Bronchial epithelial cell (primary cell): ENCODE measurements around the gene CCNT1. TPM values are rescaled to one million over a fixed set of nuclear protein-coding genes. Genes with fewer than 3 reads are reported as not detected.
"Not testable (repeated sequence)": the region's sequence is repeated elsewhere in the genome, so short reads cannot be mapped to it uniquely, and the experiment has no call there.

Experiments
- DNase-seq: peaks from one replicate; pipeline ENCODE4 v3.0.0-alpha.2; 2010; ENCODE audit warnings: low read depth
- FAIRE-seq: peaks from 2 replicates; lab custom pipeline; 2011; peaks lifted over from hg19 to GRCh38; lab: Jason Lieb, UNC
- H3K27me3 ChIP-seq: 2 replicates; pipeline ENCODE4 v1.5.1; 2011; ENCODE audit warnings: low read length; ENCODE audit not compliant: control insufficient read depth, insufficient read depth
- H3K36me3 ChIP-seq: 2 replicates; pipeline ENCODE4 v1.5.1; 2011; ENCODE audit warnings: low read length; ENCODE audit not compliant: control insufficient read depth, insufficient read depth
- H3K4me3 ChIP-seq: 2 replicates; pipeline ENCODE4 v1.5.1; 2011; ENCODE audit warnings: mild to moderate bottlenecking, low read depth, low read length, control low read depth
- total RNA-seq: library from RNA; depleted of rRNA; stranded (reverse); fragments of >200 nt; gene quantifications from 2 replicates; pipeline ENCODE4 v1.2.1, GENCODE V29; 2014
- TF ChIP-seq, protein P1 (sequence below): IDR thresholded peaks from 2 replicates; pipeline ENCODE4 v1.5.1; 2011; ENCODE audit warnings: mild to moderate bottlenecking, moderate library complexity, low read length, control low read depth, inconsistent platforms; ENCODE audit not compliant: insufficient read depth, severe bottlenecking

CCNT1 gene
- total RNA-seq, 1 donor from 2014 or later: 28.4 TPM

DNA sequence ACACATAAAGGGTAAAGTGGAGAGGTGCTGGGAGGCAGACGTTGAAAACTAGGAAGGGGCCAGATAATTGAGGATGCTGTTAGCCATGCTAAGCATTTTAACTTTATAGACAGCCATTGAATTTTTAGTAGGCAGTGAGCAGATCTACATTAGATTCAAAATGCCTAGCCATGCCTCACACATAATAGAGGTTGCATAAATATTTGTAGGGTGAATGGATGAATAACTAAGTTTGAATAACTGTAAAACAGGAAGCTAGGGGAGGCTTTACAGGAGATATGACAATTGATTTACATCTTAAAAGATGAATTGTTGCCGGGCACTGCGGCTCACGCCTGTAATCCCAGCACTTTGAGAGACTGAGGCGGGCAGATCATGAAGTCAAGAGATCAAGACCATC lies 12.3 kb upstream of the CCNT1 start:
- TF ChIP-seq, protein P1, sequence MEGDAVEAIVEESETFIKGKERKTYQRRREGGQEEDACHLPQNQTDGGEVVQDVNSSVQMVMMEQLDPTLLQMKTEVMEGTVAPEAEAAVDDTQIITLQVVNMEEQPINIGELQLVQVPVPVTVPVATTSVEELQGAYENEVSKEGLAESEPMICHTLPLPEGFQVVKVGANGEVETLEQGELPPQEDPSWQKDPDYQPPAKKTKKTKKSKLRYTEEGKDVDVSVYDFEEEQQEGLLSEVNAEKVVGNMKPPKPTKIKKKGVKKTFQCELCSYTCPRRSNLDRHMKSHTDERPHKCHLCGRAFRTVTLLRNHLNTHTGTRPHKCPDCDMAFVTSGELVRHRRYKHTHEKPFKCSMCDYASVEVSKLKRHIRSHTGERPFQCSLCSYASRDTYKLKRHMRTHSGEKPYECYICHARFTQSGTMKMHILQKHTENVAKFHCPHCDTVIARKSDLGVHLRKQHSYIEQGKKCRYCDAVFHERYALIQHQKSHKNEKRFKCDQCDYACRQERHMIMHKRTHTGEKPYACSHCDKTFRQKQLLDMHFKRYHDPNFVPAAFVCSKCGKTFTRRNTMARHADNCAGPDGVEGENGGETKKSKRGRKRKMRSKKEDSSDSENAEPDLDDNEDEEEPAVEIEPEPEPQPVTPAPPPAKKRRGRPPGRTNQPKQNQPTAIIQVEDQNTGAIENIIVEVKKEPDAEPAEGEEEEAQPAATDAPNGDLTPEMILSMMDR: no peak
- Histone ChIP-seq H3K27me3 (no peaks in the 10 kb centered on the region), H3K4me3 (no peak overlapping the region), H3K36me3 (no peaks in the 10 kb centered on the region)
- FAIRE-seq: no peak
- DNase-seq: no peak

DNA sequence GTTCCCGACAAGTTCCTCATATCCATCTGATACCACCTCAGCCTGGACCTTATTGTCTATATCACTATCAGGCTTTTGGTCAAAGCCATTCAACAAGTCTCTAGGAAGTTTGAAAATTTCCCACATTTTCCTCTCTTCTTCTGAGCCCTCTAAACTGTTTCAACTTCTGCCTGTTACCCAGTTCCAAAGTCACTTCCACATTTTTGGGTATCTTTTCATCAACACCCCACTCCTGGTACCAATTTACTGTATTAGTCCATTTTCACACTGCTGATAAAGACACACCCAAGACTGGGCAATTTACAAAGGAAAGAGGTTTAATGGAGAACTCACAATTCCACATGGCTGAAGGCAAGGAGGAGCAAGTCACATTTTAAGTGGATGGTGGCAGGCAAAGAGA lies 4.2 kb upstream of the CCNT1 start:
- not testable (repeated sequence) for H3K27me3 ChIP-seq, H3K36me3 ChIP-seq, H3K4me3 ChIP-seq, DNase-seq, FAIRE-seq

DNA sequence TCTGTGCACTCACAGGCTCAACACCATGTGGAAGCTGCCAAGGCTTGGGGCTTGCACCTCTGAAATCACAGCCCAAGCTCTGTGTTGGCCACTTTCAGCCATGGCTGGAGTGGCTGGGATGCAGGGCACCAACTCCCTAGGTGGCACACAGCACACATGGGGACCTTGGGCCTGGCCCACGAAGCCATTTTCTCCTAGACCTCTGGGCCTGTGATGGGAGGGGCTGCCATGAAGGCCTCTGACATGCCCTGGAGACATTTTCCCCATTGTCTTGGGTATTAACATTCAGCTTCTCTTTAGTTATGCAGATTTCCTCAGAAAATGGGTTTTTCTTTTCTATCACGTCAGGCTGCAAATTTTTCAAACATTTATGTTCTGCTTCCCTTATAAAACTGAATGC lies 3.7 kb upstream of the CCNT1 start:
- H3K36me3 ChIP-seq, H3K4me3 ChIP-seq, FAIRE-seq, H3K27me3 ChIP-seq, DNase-seq: not testable (repeated sequence)

DNA sequence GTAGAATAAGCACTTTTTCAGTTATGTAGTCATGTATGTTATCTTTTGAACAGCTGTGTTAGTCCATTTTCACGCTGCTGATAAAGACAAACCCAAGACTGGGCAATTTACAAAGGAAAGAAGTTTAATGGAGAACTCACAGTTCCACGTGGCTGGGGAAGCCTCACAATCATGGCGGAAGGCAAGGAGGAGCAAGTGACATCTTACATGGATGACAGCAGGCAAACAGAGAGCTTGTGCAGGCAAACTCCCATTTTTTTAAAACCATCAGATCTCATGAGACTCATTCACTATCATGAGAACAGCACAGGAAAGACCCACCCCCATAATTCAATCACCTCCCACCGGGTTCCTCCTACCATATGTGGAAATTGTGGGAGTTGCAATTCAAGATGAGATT lies 2.5 kb upstream of the CCNT1 start:
- not testable (repeated sequence) for H3K4me3 ChIP-seq, DNase-seq, FAIRE-seq, H3K27me3 ChIP-seq, H3K36me3 ChIP-seq

DNA sequence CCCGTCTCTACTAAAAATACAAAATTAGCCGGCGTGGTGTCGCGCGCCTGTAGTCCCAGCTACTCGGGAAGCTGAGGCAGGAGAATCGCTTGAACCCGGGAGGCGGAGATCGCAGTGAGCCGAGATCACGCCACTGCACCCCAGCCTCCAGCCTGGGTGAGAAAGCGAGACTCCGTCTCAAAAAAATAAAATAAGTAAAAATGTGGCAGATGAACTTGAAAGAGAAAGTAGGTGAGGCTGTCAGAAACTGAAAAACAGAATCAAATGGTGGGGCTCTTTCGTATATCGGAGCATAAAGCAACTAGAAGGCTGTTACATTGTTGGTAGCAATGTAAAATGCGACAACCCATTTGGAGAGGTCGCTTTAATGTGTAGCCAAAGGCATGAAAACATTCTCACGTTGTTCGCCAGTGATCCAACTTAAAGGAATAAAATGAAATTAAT lies 767 bp upstream of the CCNT1 start:
- FAIRE-seq: no peak
- TF ChIP-seq, protein P1: no peak
- H3K4me3 ChIP-seq: peak overlapping the region; percentile 61
- peak; percentile 2 for DNase-seq
- no peaks in the 10 kb centered on the region for H3K27me3 ChIP-seq
- peaks cover 1% of the 10 kb centered on the region for H3K36me3 ChIP-seq

DNA sequence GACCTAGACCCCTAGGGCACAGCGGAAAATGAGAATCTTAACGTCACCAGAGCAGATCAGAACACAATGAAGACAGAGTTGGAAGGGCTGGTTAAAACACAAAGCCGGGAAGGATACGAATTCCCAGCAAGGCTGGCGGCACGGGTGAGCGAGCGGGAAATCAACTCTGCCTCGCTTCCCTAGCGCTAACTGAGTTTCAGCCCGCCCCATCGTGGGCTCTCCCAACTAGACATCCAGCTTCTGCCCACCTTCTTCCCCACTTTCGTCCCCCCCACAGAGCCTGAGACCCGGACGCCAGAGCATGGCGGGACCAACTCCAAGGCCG lies 377 bp downstream of the CCNT1 start:
- H3K27me3 ChIP-seq: no peaks in the 10 kb centered on the region
- TF ChIP-seq, protein P1: no peak
- peaks cover 1% of the 10 kb centered on the region for H3K36me3 ChIP-seq
- DNase-seq (peak; percentile 2), FAIRE-seq (no peak)
- peak overlapping the region; percentile 61 for H3K4me3 ChIP-seq

DNA sequence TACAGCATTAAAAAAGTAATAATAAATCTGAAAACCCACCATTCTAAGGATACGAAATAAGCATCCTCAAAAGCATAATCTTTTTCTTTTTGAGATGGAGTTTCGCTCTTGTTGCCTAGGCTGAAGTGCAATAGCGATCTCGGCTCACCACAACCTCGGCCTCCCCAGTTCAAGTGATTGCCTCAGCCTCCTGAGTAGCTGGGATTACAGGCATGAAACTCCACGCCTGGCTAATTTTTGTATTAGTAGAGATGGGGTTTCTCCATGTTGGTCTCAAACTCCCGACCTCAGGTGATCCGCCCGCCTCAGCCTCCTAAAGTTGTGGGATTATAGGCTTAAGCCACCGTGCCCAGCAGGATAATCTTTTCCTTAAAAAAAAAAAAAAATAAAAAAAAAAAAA lies 4.3 kb downstream of the CCNT1 start:
- Histone ChIP-seq H3K36me3 (peaks cover 1% of the 10 kb centered on the region), H3K27me3 (no peaks in the 10 kb centered on the region), H3K4me3 (no peak overlapping the region)
- FAIRE-seq: no peak
- TF ChIP-seq, protein P1: no peak
- no peak for DNase-seq

DNA sequence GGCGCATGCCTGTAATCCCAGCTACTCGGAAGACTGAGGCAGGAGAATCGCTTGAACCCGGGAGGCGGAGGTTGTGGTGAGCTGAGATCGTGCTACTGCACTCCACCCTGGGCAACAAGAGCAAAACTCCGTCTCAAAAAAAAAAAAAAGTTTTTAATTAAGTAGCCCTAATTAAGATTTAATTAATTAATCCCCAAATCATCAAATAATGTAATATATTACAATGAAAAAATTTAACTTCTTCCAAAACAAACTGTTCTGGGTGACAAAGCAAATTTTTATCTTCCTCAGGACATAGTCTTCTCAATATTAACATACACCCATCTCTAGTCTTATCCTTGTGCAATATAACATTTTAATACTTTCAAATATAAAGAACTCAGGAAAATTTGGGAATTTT lies 17.7 kb downstream of the CCNT1 start:
- FAIRE-seq, H3K36me3 ChIP-seq, DNase-seq: not testable (repeated sequence)

More for the DNA sequence above, 17.7 kb downstream of the CCNT1 start:
- H3K4me3 ChIP-seq, H3K27me3 ChIP-seq: not testable (repeated sequence)
